HG02588 (cell line): Measurements from ENCODE around the gene SBNO2.

Experiments used
- ATAC-seq: cut with Tn5 transposase; IDR thresholded peaks from one replicate; pipeline ENCODE4 v1.9.1; 2021; ENCODE audit warnings: mild to moderate bottlenecking, moderate library complexity; ENCODE audit not compliant: unreplicated experiment

The SBNO2 gene

DNA sequence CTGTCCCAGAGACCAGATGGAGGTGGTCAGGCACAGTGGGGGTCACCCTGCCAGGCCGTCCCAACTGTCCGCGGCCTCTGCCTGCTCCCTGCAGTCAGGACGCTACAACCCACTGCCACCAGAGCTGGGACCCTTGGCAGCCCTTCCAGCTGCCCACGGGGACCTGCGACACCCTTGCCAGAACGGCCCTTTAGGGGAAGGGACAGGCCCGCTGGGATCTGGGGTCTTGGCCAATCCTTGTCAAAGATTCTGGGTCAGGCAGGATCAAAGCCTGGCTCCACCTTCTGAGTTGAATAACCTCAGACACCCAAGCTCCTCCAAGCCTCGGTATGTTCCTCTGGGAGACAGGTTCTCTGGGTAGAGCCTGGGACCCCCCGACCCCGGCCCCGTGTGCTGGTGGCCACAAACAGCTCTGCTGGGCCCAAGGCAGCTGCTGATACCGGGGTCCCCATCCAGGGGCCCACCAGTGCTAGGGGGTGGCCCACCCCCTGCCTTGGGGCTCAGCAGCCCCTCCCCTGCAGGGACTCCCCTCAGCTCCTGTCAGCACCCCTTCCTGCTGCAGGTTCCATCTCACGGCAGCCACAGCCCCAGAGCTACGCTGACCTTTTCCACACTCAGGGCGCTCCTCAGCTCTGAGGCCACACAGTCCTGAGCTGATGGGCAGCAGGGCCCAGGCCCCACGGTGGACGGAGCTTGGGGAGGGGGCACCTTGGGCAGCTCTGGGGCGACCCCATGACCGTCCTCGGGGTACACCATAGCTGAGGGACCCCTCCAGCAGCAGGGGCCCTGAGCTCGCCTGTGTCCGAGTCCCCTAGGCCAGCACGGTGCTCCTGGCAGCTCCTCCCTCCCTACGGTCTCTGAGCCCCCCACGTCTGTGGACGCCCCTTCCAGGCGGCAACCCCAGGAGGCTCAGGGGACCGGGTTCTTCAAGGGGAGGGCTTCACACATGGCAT is 18.4 kb downstream of the SBNO2 start:
- no peak for ATAC-seq

DNA sequence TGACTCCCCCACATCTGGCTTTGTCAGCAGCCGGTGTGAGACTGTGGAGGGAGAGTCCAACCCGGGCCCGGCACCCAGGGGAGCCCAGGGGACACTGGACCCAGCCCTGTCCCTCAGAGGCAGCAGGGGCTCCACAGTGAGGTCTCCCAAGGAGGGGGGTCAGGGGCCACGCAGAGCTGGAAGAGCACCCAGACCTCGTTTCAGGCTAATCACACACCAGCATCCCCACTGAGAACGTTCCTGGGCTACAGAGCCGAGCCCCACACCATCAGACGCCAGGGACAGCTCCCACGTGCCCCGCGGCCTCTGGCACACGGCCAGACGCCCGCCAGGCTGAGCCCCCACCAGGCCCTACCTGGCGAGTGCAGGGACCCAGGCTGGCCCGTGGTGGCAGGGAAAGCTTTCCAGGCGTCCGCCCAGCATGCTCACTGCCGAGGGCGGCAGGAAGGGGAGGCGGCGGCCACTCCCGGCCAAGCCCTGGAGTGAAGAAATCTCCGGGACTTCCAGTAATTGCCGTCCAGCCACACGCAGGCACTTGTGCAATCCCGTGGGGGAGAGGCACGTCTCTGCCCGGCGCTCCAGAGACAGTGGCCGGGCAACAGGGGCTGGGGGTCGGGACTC is 19.2 kb downstream of the SBNO2 start:
- ATAC-seq, result no peak

DNA sequence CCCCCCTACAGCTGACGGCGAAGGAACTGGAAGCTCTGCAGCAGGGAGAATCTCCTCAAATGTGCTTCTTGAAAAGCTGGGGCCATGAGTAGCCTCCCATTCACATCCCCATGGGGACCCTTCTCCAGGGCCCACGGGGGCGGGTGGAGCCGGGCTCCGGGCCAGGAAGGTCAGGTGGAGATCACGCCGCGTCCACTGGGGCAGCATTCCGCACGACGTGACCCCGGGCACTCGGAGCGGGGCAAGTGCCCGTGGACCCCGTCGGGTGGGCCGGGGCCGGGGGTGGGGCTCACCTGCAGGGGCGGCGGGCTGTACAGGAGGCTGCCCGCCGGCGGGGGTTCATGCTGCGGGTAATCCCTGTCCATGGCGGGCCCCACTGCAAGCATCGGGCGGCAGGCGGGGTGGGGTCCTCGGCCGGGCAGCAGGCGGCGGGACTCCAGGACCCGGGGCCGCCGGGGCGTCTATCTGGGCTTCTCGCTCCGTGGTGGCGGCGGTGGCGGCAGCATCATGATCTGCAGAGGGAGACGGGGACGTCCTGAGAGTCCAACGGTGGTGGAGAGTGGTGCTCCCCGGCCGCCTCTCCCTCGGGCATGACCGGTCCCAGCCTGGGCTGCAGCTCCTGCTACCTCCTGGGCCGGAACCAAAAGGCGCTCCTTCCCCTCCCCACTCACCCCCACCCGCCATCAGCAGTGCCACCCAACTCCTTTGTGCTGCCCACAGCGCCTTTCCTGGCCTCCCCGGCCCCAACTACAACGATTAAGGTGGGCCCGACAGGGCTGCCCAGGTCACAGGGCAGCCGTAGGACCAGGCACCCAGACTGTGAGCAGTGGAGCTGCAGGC is 20.0 kb downstream of the SBNO2 start:
- no peak for ATAC-seq

DNA sequence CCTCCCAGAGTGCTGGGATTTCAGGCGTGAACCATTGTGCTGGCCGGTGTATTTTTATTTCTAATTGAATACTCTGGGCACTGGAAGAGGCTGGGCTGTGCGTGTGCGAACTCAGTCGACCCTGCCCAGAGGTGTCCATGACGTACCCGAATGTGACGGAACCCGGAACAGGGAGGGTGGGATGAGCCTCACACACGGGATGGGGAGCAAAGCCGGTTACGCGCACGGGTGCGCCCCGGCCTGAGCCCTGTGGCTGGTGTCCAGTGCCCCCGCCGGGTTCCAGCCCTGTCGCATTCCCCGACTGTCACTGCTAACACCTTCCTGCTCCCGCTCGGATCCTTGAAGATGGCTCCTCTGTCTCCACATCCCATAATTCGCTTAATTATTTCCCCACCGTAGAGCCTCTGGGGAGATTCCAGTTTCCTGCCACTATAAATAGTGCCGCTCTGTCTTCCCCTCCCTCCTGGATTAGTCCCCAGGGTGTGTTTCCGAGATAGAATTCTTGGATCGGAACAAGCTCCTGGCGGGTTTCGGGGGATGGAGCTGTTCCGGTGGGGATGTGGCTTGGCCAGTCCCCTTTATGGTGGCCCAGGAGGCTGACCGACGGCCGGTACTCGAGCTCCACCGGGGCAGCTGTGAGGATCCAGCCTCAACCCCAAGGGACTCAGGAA is 22.0 kb downstream of the SBNO2 start:
- ATAC-seq, result no peak

DNA sequence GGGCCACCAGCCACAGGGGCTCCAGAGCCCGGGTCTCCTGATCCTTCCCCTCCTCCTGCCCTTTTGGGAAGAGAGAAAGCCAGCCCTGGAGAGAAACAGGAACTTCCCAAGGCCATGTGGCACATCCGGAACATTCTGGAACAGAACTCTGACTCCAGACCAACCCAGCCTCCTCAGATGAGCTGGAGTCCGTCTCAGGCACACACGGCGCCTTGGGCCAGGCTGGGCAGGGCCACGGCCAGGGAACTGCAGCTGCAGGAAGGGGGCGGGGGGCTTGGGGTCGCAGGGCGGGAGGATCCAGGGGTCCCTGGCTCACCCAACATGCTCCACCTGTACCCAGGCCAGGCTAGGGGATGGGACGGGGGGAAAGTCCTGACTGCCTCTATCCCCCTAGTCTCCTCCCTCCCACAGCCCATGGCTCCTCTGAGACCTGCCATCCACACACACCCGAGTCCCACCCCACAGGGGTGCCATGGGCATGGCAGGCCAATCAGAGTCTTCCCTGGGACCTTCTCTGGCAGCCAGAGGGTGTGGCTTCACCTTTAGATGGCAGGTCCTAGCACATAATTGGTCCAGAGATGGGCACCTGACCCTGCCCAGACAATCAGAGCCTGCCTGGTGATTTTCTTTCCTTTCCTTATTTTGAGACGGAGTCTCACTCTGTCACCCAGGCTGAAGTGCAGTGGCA is 22.9 kb downstream of the SBNO2 start:
- no peak for ATAC-seq

DNA sequence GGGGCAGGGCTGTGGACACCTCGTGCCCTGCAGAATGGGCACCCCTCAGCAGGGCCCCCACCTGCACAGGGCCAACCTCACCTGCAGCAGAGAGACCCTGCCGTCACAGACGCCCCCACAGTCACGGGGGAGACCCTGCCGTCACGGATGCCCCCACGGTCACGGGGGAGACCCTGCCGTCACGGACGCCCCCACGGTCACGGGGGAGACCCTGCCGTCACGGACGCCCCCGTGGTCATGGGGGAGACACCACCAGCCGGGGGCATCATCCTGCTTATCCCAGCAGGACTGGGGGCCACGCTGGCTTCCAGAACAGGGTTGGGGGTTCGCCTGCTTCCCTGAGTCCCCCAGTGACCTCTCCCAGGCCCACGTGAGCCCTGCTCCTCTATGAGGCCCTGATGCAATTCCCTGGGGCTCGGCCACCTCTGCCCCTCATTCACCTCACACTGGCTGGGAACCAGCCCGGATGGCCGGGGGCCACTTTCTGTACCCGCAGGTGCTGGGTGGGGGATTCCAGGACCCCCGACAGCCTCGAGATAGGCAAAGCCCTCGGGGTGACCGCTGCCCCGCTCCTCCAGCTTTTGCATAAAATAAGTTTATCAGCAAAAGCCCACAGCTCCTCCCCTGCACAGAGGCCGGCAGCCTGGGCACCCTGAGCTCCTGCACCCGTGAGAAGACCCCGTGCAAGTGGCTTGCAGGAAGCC is 23.6 kb downstream of the SBNO2 start:
- ATAC-seq, result no peak

DNA sequence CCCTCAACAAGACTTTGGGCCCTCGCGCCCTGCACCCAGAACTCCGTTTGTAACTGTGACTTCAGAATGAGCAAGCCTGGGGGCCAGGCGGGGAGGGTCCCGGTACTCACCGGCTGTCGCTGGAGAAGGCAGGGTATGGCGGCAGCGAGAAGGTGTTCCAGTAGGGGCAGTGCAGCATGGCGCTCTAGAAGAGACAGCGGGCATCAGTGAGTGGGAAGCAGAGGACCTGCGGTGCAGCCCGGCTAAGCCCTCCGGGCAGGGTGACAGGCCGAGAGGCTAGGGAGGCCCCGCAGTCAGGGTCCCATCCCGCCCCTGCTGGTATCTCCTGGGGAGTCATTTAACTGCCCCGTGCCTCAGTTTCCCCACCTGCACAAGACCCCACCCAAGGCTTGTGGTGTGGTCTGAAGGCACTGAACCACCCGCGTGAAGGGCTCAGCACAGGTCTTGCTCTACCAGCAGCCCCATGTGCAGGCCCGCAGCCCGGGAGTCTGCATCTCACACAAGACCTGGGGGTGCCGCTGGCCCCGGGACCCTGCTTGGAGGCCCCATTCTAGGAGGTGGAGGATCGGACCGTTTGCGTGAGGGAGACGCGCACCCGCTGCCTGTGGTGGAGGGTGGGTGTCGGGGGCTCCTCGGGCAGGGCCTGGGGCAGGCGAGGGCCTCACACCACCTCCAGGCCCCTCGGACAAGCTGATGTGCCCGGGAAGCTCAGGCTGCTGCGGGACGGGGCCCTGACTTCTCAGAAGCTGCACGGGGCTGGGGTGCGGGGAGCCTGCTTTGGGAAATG is 24.6 kb downstream of the SBNO2 start:
- no peak for ATAC-seq

DNA sequence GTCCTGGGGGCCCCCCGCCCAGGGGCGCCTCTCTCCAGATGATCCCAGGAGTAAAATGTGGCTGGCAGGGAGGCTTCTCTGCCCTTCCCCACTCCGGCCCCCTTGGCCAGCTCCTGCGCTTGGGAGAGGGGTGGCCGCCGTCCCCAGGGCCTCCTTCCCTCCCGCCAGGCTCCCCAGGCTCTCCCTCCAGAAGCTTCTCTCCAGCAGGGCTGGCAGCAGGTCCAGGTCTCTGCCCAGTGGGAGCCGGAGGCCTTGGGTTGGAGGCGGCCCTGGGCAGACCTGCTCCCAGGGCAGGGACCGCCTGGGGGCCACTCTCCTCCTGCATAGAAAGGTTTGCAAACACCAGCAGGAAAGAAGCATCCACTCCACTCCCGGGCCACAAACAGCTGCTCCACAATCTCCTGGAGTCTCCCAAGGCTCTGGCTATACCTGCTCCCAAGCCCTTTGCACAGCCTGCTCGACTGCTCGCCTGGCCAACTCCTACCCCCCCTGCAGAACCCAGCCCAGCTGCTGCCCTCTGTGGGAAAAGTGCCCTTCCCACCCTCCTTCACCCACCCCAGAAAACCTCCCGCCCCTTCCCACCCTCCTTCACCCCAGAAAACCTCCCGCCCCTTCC is 26.0 kb downstream of the SBNO2 start:
- ATAC-seq, result no peak

DNA sequence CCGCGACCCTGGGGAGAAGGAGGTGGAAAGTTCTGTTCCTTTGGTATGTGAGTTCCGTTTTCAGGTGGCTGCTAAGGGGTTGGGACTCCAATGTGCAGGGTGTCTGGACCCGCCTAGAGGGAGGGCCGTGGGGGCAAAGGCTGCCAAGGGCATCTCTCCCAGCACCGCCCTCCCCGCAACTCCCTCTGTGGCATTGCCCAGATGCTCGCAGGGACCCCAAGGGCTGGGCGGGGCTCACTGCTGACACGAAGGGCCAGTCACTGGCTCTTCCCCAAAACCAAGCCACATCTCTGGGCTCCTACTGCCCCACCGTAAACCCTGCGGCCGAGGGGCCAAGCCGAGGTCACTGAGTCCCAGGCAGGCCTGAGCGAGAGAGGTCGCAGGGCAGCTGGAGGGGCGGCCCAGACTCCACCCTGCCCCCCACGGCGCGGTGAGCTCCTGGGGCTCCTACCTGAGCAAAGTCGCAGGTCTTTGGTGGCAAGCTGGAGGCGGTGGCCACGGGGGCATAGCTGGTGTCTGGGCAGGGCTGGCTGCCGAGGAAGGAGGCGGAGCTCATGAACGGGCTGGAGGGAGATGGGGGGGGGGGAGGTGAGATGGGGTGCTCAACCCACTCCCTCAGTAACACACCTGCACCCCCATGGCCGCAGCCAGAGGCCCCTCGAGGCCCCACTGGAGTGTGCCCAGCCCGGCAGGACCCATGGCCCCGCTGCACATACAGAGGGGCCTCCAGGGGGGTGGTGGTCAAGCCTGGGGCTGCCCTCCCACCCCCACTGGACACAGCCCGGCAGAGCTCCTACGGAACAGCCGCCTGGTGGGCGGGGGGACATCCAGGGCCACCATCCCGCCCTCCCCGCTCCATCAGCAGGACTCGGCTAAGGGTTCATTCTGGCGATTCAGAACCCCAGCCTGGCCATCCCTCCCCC is 26.9 kb downstream of the SBNO2 start:
- no peak for ATAC-seq

DNA sequence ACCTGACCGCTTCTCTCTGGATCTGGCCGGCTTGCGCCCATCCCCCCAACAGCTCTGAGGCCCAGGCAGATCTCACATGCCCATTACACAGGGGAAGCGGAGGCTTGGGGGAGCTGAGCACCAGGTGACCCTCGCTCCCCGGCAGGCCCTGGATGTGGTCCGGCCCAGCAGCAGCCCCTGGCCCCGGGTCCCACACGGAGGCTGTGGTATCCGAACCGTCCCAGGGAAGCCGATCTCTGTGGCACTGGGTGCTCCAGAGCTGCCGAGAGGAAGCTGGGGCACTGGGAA is 27.7 kb downstream of the SBNO2 start:
- ATAC-seq, result no peak

DNA sequence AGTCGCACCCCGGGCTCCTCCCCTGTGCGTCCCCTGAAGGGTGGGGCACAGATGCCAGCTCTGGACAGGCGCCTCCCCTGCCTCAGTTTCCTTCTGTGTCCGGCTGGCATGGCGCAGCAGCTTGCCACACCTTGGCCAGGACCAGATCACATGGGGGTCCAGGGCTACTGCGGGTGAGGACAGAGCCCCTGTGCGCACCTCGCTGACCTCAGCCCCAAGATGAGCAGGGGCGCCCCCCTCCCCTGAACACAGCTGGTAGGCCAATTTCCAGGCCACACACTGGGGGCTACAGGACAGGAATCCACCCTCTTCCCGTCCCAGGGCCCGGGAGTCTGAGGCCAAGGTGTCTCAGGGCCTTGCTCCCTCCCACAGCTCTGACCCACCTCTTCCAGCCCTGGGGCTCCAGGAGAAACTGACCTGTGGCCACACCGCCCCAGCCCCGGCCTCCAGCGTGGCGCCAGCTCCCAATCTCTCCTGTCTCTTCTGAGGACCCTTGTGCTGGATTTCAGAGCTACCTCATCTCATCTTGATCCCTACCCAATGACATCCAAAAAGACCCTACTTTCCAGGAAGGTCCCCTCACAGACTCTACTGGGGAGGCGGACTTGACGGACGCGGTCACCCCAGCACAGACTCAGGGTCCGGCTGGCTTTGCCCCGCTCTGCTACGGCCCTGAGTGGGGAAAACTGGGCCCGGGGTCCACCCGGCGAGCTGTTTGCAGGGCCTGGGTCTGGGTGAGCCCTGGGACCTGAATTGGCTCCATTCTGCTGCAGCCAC is 28.2 kb downstream of the SBNO2 start:
- no peak for ATAC-seq

DNA sequence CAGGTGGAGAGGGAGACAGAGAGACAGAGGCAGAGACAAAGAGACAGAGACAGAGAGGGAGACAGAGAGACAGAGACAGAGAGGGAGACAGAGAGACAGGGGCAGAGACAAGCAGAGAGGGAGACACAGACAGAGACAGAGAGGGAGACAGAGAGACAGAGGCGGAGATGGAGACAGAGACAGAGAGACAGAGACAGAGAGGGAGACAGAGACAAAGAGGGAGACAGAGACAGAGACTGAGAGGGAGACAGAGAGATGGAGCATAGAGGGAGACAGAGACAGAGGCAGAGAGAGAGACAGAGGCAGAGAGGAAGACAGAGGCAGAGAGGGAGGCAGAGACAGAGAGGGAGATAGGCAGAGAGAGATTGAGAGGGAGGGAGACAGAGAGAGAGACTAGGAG is 29.3 kb downstream of the SBNO2 start:
- no peak for ATAC-seq

DNA sequence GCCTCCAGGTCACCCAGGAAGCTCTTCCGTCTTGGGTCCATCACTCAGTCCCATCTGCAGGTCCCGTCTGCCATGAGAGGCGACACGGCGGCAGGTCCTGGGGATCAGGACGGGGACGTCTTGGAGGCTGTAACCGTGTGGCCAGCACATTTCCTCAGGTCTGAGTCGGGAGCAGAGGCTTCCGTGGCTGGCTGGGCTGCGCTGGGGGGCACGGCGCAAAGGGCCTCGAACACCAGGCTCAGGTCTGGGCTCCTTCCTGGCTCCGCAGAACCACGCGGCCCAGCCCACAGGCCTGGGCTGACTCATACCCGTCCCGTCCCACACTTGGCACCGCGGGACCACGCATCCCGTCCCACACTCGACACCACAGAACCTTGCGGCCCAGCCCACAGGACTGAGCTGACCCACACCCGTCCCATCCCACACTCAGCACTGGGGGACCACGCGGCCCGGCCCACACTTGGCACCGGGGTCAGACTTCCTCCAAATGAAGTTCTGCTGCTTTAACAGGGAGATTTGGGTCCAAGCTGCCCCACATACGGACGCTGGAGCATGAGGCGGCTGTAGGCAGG is 30.2 kb downstream of the SBNO2 start:
- ATAC-seq, result no peak

DNA sequence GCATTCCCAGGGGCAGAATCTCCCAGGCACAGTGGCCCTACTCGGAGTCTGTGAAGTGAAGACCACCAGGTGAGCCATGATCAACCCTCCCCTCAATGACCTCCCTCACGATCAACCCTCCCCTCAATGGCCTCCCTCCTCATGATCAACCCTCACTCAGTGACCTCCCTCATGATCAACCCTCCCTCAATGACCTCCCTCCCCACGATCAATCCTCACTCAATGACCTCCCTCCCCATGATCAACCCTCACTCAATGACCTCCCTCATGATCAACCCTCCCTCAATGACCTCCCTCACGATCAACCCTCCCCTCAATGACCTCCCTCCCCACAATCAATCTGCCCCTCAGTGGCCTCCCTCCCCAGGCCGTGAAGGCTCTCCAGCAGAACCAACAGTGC is 32.1 kb downstream of the SBNO2 start:
- ATAC-seq, result no peak

DNA sequence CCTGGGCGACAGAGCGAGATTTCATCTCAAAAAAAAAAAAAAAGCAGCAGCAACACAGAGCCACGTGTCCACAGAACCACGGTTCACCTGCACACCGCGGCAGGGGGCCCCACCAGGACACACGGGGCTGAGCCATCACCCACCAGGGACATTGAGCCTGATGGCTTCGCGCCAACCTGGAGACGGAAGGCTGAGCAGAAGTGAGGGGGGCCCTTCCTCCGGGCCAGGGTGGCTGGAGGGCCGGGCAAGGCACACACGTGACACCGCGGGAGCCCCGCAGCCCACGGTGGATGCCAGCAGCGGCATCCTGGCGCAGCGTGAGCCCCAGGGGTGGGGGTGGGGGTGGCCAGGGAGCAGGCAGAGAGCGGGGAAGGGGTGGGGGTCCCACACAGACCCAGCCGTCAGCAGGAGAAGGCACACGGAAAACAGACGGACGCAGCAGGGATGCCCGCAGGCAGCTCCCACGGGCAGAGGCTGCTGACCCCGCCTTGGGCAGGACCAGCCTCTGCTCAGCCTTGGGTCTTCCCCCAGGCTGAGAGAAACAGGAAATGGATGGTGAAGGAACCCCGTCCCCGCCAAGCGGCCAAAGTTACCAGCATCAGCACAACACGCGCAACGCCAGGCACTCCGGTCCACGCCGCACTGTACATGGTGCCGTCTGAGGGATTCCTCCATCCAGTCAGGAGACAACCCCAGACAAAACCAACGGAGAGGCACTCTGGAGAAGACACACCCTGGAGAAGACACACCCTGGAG is 33.6 kb downstream of the SBNO2 start:
- ATAC-seq, result no peak

DNA sequence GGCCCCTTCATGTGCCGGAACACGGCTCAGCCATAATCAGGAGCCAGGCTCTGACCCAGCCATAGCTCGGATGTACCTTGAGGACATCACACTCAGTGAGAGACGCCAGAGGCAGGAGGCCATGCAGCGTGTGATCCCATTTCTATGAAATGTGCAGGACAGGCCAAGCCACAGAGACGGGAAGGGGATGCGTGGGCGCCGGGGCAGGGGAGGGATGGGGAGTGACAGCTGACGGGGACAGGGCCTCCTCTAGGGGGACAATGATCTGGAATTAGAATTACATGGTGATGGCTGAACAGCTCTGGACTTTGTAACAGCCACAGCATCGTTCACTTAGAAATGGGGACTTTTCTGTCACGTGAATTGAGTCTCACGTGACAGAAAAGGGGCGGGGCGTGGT is 34.9 kb downstream of the SBNO2 start:
- no peak for ATAC-seq
